HFFc6 (cell line): ENCODE measurements around the gene PRM1. TPM values are rescaled to one million over a fixed set of nuclear protein-coding genes. Genes with fewer than 3 reads are reported as not detected.

Experiments
- DNase-seq: peaks from one replicate; pipeline ENCODE4 v3.0.0-alpha.2; 2018
- H3K27ac Mint-ChIP-seq: 2 replicates; pipeline ENCODE4 v1.8.0; 2020; ENCODE audit warnings: mild to moderate bottlenecking, mixed read lengths
- H3K27me3 Mint-ChIP-seq: 2 replicates; pipeline ENCODE4 v1.8.0; 2021; ENCODE audit warnings: mild to moderate bottlenecking, moderate library complexity, mixed read lengths; ENCODE audit not compliant: insufficient read depth
- H3K36me3 Mint-ChIP-seq: 2 replicates; pipeline ENCODE4 v1.8.0; 2021; ENCODE audit warnings: low read depth, mixed read lengths
- H3K4me1 Mint-ChIP-seq: 2 replicates; pipeline ENCODE4 v1.8.0; 2020; ENCODE audit warnings: low read depth, mixed read lengths
- H3K4me3 Mint-ChIP-seq: 2 replicates; pipeline ENCODE4 v1.8.0; 2020; ENCODE audit warnings: mild to moderate bottlenecking, moderate library complexity, mixed read lengths
- H3K9me3 Mint-ChIP-seq: 2 replicates; pipeline ENCODE4 v1.8.0; 2020; ENCODE audit warnings: mild to moderate bottlenecking, mixed read lengths
- CTCF ChIP-seq: fragments of 200-600 bp; sonication (generic); IDR thresholded peaks from 2 replicates; pipeline ENCODE4 v1.5.0; 2021; ENCODE audit warnings: antibody characterized with exemption, mild to moderate bottlenecking
- total RNA-seq, 6 experiments: library from RNA; stranded (reverse); fragmentation: NEBNext Ultra II Directional; extraction: Animal tissue kit (Norgen Biotek cat#: 25700); gene quantifications; 2 replicates in 1 of 6; 3 replicates in 5 of 6; pipeline ENCODE4 v1.2.3, GENCODE V29; 2021

The PRM1 gene
- total RNA-seq, 6 experiments from 2014 or later: not detected

GRCh38 chr16:11256661-11257130 is 24.4 kb downstream of the PRM1 start:
- no peaks in the 10 kb centered on the region for H3K9me3 Mint-ChIP-seq
- H3K4me1 Mint-ChIP-seq: peaks cover 47% of the 10 kb centered on the region
- no peak for TF ChIP-seq CTCF
- peak; percentile 30 for DNase-seq
- H3K27me3 Mint-ChIP-seq: no peaks in the 10 kb centered on the region
- peak overlapping the region; percentile 97 for H3K4me3 Mint-ChIP-seq
- peak overlapping the region; percentile 99 for H3K27ac Mint-ChIP-seq
- H3K36me3 Mint-ChIP-seq: no peaks in the 10 kb centered on the region; the same call in 1 of the 2 replicates

GRCh38 chr16:11255737-11256660 is 25.1 kb downstream of the PRM1 start, which contains the start of gene SOCS1:
Gene SOCS1 (minus strand): TSS chr16:11256204. CDS start chr16:11255478, 726 bp downstream.
- Mint-ChIP-seq H3K36me3 (no peaks in the 10 kb centered on the region; the same call in 1 of the 2 replicates), H3K9me3 (no peaks in the 10 kb centered on the region), H3K4me1 (peaks cover 48% of the 10 kb centered on the region), H3K27me3 (no peaks in the 10 kb centered on the region), H3K27ac (peak within 1 kb of the TSS; percentile 99), H3K4me3 (peak within 1 kb of the TSS; percentile 97)
- peak; percentile 79 for DNase-seq
- peak; percentile 98 for TF ChIP-seq CTCF

GRCh38 chr16:11254913-11255736 is 26.0 kb downstream of the PRM1 start:
- Mint-ChIP-seq H3K9me3 (no peaks in the 10 kb centered on the region), H3K27me3 (no peaks in the 10 kb centered on the region), H3K36me3 (no peaks in the 10 kb centered on the region; the same call in 1 of the 2 replicates), H3K4me3 (peak overlapping the region; percentile 81), H3K4me1 (peaks cover 48% of the 10 kb centered on the region), H3K27ac (no peak overlapping the region; the same call in 1 of the 2 replicates)
- no peak for TF ChIP-seq CTCF
- peak; percentile 21 for DNase-seq

GRCh38 chr16:11253995-11254912 is 26.9 kb downstream of the PRM1 start:
- TF ChIP-seq CTCF: no peak; the same call in 1 of the 2 replicates
- Mint-ChIP-seq H3K27ac (peak overlapping the region; percentile 71; the same call in 1 of the 2 replicates), H3K4me3 (peak overlapping the region; percentile 81), H3K4me1 (peaks cover 46% of the 10 kb centered on the region), H3K36me3 (no peaks in the 10 kb centered on the region; the same call in 1 of the 2 replicates), H3K27me3 (no peaks in the 10 kb centered on the region), H3K9me3 (no peaks in the 10 kb centered on the region)
- DNase-seq: no peak
